Osteocyte (in vitro differentiated cells): ENCODE data around the gene ARHGEF11. TPM values are rescaled to one million over a fixed set of nuclear protein-coding genes. Genes with fewer than 3 reads are reported as not detected.

ENCODE experiments used
- DNase-seq: peaks from one replicate; pipeline ENCODE4 v3.0.0; 2021; ENCODE audit warnings: mixed read lengths; ENCODE audit not compliant: unreplicated experiment; ENCODE audit errors: extremely low spot score
- H3K27ac Mint-ChIP-seq: one replicate; pipeline ENCODE4 v1.8.0; 2021; ENCODE audit warnings: mild to moderate bottlenecking, mixed read lengths; ENCODE audit not compliant: unreplicated experiment
- H3K27me3 Mint-ChIP-seq: one replicate; pipeline ENCODE4 v1.8.0; 2021; ENCODE audit warnings: mixed read lengths; ENCODE audit not compliant: unreplicated experiment
- H3K36me3 Mint-ChIP-seq: one replicate; pipeline ENCODE4 v1.8.0; 2021; ENCODE audit warnings: mixed read lengths; ENCODE audit not compliant: unreplicated experiment
- H3K4me1 Mint-ChIP-seq: one replicate; pipeline ENCODE4 v1.8.0; 2021; ENCODE audit warnings: mixed read lengths; ENCODE audit not compliant: unreplicated experiment
- H3K4me3 Mint-ChIP-seq: one replicate; pipeline ENCODE4 v1.8.0; 2021; ENCODE audit warnings: mild to moderate bottlenecking, moderate library complexity, mixed read lengths; ENCODE audit not compliant: unreplicated experiment
- H3K9me3 Mint-ChIP-seq: one replicate; pipeline ENCODE4 v1.8.0; 2021; ENCODE audit warnings: mixed read lengths; ENCODE audit not compliant: unreplicated experiment
- CTCF ChIP-seq: fragments of 200-600 bp; sonication (generic); IDR thresholded peaks from 2 replicates; pipeline ENCODE4 v1.5.0; 2021; ENCODE audit warnings: antibody characterized with exemption, mild to moderate bottlenecking, moderate library complexity
- total RNA-seq: library from RNA; stranded (reverse); gene quantifications from 2 replicates; pipeline ENCODE4 v1.2.1, GENCODE V29; 2021

The ARHGEF11 gene
- total RNA-seq, 1 donor from 2014 or later = 42.2 TPM

- Mint-ChIP-seq H3K4me3 (no peak overlapping the region), H3K4me1 (peaks cover 79% of the 10 kb centered on the region), H3K36me3 (peaks cover 4% of the 10 kb centered on the region), H3K27me3 (no peaks in the 10 kb centered on the region), H3K9me3 (no peaks in the 10 kb centered on the region), H3K27ac (peak overlapping the region; percentile 76)
- no peak for DNase-seq
- no peak for TF ChIP-seq CTCF
Measured at GRCh38 chr1:156900896-156901589, 144.5 kb downstream of the ARHGEF11 start.

- Mint-ChIP-seq H3K27me3 (no peaks in the 10 kb centered on the region), H3K4me3 (no peak overlapping the region), H3K4me1 (peaks cover 88% of the 10 kb centered on the region), H3K27ac (peak overlapping the region; percentile 44), H3K36me3 (no peaks in the 10 kb centered on the region), H3K9me3 (no peaks in the 10 kb centered on the region)
- no peak for TF ChIP-seq CTCF
- no peak for DNase-seq
Measured at GRCh38 chr1:156899956-156900718, 145.4 kb downstream of the ARHGEF11 start.

- H3K9me3 Mint-ChIP-seq = no peaks in the 10 kb centered on the region
- no peaks in the 10 kb centered on the region for H3K27me3 Mint-ChIP-seq
- H3K4me1 Mint-ChIP-seq = peaks cover 97% of the 10 kb centered on the region
- H3K36me3 Mint-ChIP-seq = no peaks in the 10 kb centered on the region
- no peak for TF ChIP-seq CTCF
- peak overlapping the region; percentile 98 for H3K27ac Mint-ChIP-seq
- no peak overlapping the region for H3K4me3 Mint-ChIP-seq
- no peak for DNase-seq
Measured at GRCh38 chr1:156898971-156899664, 146.4 kb downstream of the ARHGEF11 start.

- TF ChIP-seq CTCF = no peak
- peaks cover 94% of the 10 kb centered on the region for H3K4me1 Mint-ChIP-seq
- peak overlapping the region; percentile 50 for H3K4me3 Mint-ChIP-seq
- H3K27me3 Mint-ChIP-seq = no peaks in the 10 kb centered on the region
- H3K27ac Mint-ChIP-seq = peak overlapping the region; percentile 98
- no peak for DNase-seq
- no peaks in the 10 kb centered on the region for H3K36me3 Mint-ChIP-seq
- H3K9me3 Mint-ChIP-seq = no peaks in the 10 kb centered on the region
Measured at GRCh38 chr1:156898161-156898566, 147.4 kb downstream of the ARHGEF11 start.
